Astrocyte (in vitro differentiated cells and primary cell): ENCODE results near the gene PLD3. TPM values are rescaled to one million over a fixed set of nuclear protein-coding genes. Genes with fewer than 3 reads are reported as not detected.

ENCODE experiments used
- DNase-seq: peaks from one replicate; pipeline ENCODE4 v3.0.0-alpha.2; 2010; ENCODE audit warnings: low read depth
- FAIRE-seq: peaks from 2 replicates; lab custom pipeline; 2011; peaks lifted over from hg19 to GRCh38; lab: Jason Lieb, UNC
- H2AFZ ChIP-seq: 2 replicates; pipeline ENCODE4 v1.6.0; 2012; ENCODE audit warnings: low read depth, low read length, inconsistent platforms
- H3K27ac ChIP-seq: 2 replicates; pipeline ENCODE4 v1.5.1; 2011; ENCODE audit warnings: low read depth, low read length, inconsistent platforms
- H3K27me3 ChIP-seq: 2 replicates; pipeline ENCODE4 v1.6.0; 2011; ENCODE audit warnings: low read length, inconsistent platforms; ENCODE audit not compliant: insufficient read depth
- H3K36me3 ChIP-seq: 2 replicates; pipeline ENCODE4 v1.5.1; 2011; ENCODE audit warnings: low read length, inconsistent platforms; ENCODE audit not compliant: insufficient read depth
- H3K4me1 ChIP-seq: 2 replicates; pipeline ENCODE4 v1.5.1; 2011; ENCODE audit warnings: low read length, inconsistent platforms; ENCODE audit not compliant: insufficient read depth
- H3K4me2 ChIP-seq: 2 replicates; pipeline ENCODE4 v1.6.0; 2012; ENCODE audit warnings: low read length, inconsistent platforms
- H3K4me3 ChIP-seq: 2 replicates; pipeline ENCODE4 v1.5.1; 2011; ENCODE audit warnings: low read depth, mild to moderate bottlenecking, low read length, inconsistent platforms; ENCODE audit not compliant: insufficient read depth
- H3K79me2 ChIP-seq: 2 replicates; pipeline ENCODE4 v1.6.0; 2012; ENCODE audit warnings: mild to moderate bottlenecking, low read length, inconsistent platforms; ENCODE audit not compliant: insufficient read depth
- H3K9ac ChIP-seq: 2 replicates; pipeline ENCODE4 v1.6.0; 2012; ENCODE audit warnings: mild to moderate bottlenecking, low read length, inconsistent platforms
- H3K9me3 ChIP-seq: 2 replicates; pipeline ENCODE4 v1.5.1; 2012; ENCODE audit warnings: low read depth, mild to moderate bottlenecking, low read length, inconsistent platforms; ENCODE audit not compliant: insufficient read depth
- H4K20me1 ChIP-seq: 2 replicates; pipeline ENCODE4 v1.6.0; 2012; ENCODE audit warnings: low read length, inconsistent platforms; ENCODE audit not compliant: insufficient read depth
- H3K27ac Mint-ChIP-seq: one replicate; pipeline ENCODE4 v1.8.0; 2021; ENCODE audit warnings: mild to moderate bottlenecking, mixed read lengths; ENCODE audit not compliant: unreplicated experiment
- H3K27me3 Mint-ChIP-seq: one replicate; pipeline ENCODE4 v1.8.0; 2021; ENCODE audit warnings: low read depth, mixed read lengths; ENCODE audit not compliant: unreplicated experiment
- H3K36me3 Mint-ChIP-seq: one replicate; pipeline ENCODE4 v1.8.0; 2021; ENCODE audit warnings: low read depth, mixed read lengths; ENCODE audit not compliant: unreplicated experiment
- H3K4me1 Mint-ChIP-seq: one replicate; pipeline ENCODE4 v1.8.0; 2021; ENCODE audit warnings: low read depth, mixed read lengths; ENCODE audit not compliant: unreplicated experiment
- H3K4me3 Mint-ChIP-seq: one replicate; pipeline ENCODE4 v1.8.0; 2021; ENCODE audit warnings: mild to moderate bottlenecking, moderate library complexity, mixed read lengths; ENCODE audit not compliant: unreplicated experiment
- H3K9me3 Mint-ChIP-seq: one replicate; pipeline ENCODE4 v1.8.0; 2021; ENCODE audit warnings: mild to moderate bottlenecking, mixed read lengths; ENCODE audit not compliant: unreplicated experiment
- CTCF ChIP-seq: IDR thresholded peaks from 2 replicates; pipeline ENCODE4 v1.5.1; 2011; ENCODE audit warnings: low read depth, mild to moderate bottlenecking, inconsistent platforms, low read length, moderate library complexity; ENCODE audit not compliant: insufficient read depth
- EZH2 ChIP-seq: IDR thresholded peaks from 2 replicates; pipeline ENCODE4 v1.6.1; 2012; ENCODE audit warnings: mild to moderate bottlenecking, low read length, inconsistent platforms; ENCODE audit not compliant: insufficient read depth
- total RNA-seq: library from RNA; stranded (reverse); gene quantifications from 2 replicates; pipeline ENCODE4 v1.2.1, GENCODE V29; 2021

The PLD3 gene
- total RNA-seq, 1 donor from 2014 or later, result 728 TPM

- Histone ChIP-seq H3K4me2 (peak overlapping the region; percentile 61), H3K79me2 (peaks cover 7% of the 10 kb centered on the region), H3K27ac (no peak overlapping the region), H3K36me3 (peaks cover under 1% of the 10 kb centered on the region), H3K9me3 (no peaks in the 10 kb centered on the region), H3K4me3 (no peak overlapping the region), H2AFZ (peak overlapping the region; percentile 60), H3K27me3 (no peaks in the 10 kb centered on the region), H3K4me1 (peaks cover 21% of the 10 kb centered on the region), H4K20me1 (peaks cover under 1% of the 10 kb centered on the region), H3K9ac (peak overlapping the region; percentile 43)
- FAIRE-seq (no peak), DNase-seq (no peak)
- Mint-ChIP-seq H3K9me3 (no peaks in the 10 kb centered on the region), H3K36me3 (no peaks in the 10 kb centered on the region), H3K27me3 (no peaks in the 10 kb centered on the region), H3K27ac (no peak overlapping the region), H3K4me3 (no peak overlapping the region), H3K4me1 (peaks cover 6% of the 10 kb centered on the region)
- TF ChIP-seq CTCF (no peak), EZH2 (no peak)
Measured at GRCh38 chr19:40416918-40417642, 68.6 kb downstream of the PLD3 start.

- TF ChIP-seq CTCF (no peak), EZH2 (no peak)
- FAIRE-seq (no peak), DNase-seq (no peak)
- Mint-ChIP-seq H3K27ac (no peak overlapping the region), H3K4me1 (peaks cover 11% of the 10 kb centered on the region), H3K9me3 (no peaks in the 10 kb centered on the region), H3K27me3 (no peaks in the 10 kb centered on the region), H3K4me3 (no peak overlapping the region), H3K36me3 (no peaks in the 10 kb centered on the region)
- Histone ChIP-seq H3K4me2 (no peak overlapping the region), H2AFZ (peak overlapping the region; percentile 60), H3K4me1 (peaks cover 21% of the 10 kb centered on the region), H3K4me3 (no peak overlapping the region), H3K27me3 (no peaks in the 10 kb centered on the region), H3K36me3 (peaks cover 6% of the 10 kb centered on the region), H3K9me3 (no peaks in the 10 kb centered on the region), H3K9ac (no peak overlapping the region), H3K79me2 (peaks cover 13% of the 10 kb centered on the region), H4K20me1 (peaks cover 5% of the 10 kb centered on the region), H3K27ac (no peak overlapping the region)
Measured at GRCh38 chr19:40417643-40417981, 69.1 kb downstream of the PLD3 start.

- Histone ChIP-seq H3K4me3 (no peak overlapping the region), H3K36me3 (peaks cover 10% of the 10 kb centered on the region), H3K9me3 (no peaks in the 10 kb centered on the region), H3K9ac (no peak overlapping the region), H3K27me3 (no peaks in the 10 kb centered on the region), H3K4me2 (no peak overlapping the region), H3K27ac (no peak overlapping the region), H4K20me1 (peaks cover 10% of the 10 kb centered on the region), H3K79me2 (peaks cover 17% of the 10 kb centered on the region), H3K4me1 (peaks cover 23% of the 10 kb centered on the region), H2AFZ (no peak overlapping the region)
- Mint-ChIP-seq H3K4me3 (peak overlapping the region; percentile 54), H3K27ac (no peak overlapping the region), H3K9me3 (no peaks in the 10 kb centered on the region), H3K36me3 (no peaks in the 10 kb centered on the region), H3K27me3 (no peaks in the 10 kb centered on the region), H3K4me1 (peaks cover 11% of the 10 kb centered on the region)
- FAIRE-seq (no peak), DNase-seq (no peak)
- TF ChIP-seq EZH2 (no peak), CTCF (no peak)
Measured at GRCh38 chr19:40418040-40418439, 69.5 kb downstream of the PLD3 start.
